GM23338 (cell line): ENCODE measurements around the gene SNX15.
A peak's percentile ranks its signal among the peaks of the same experiment; 100 is the strongest.

ENCODE experiments used
- CREB1 ChIP-seq: fragments of 250-450 bp; sonication (Bioruptor Pico); IDR thresholded peaks from 2 replicates; pipeline ENCODE4 v1.5.0; 2020; ENCODE audit warnings: low read depth, mild to moderate bottlenecking, moderate library complexity
- CTCF ChIP-seq, 2 experiments: fragments of 200-600 bp in 1 of 2; sonication (generic) in 1 of 2; conservative IDR thresholded peaks; 2 replicates each; pipeline versions ENCODE4 v1.5.1 to v1.6.1; 2016 to 2017; ENCODE audit warnings: antibody characterized with exemption in 2 of 2, low read depth in 2 of 2, mild to moderate bottlenecking in 2 of 2, moderate library complexity in 1 of 2
- EZH2 ChIP-seq: fragments of 200-600 bp; sonication (generic); IDR thresholded peaks from one replicate; pipeline ENCODE4 v1.8.0; 2017; ENCODE audit warnings: antibody characterized with exemption, mild to moderate bottlenecking, low read depth; ENCODE audit not compliant: unreplicated experiment
- EZH2phosphoT487 ChIP-seq: fragments of 200-600 bp; sonication (generic); IDR thresholded peaks from one replicate; pipeline ENCODE4 v1.8.1; 2018; ENCODE audit warnings: antibody characterized with exemption; ENCODE audit not compliant: unreplicated experiment
- POLR2AphosphoS5 ChIP-seq: IDR thresholded peaks from 2 replicates; pipeline ENCODE4 v1.6.1; 2016; ENCODE audit warnings: antibody characterized with exemption, low read depth
- REST ChIP-seq: IDR thresholded peaks from one replicate; pipeline ENCODE4 v1.6.1; 2018; ENCODE audit warnings: antibody characterized with exemption; ENCODE audit not compliant: unreplicated experiment
- STAT1 ChIP-seq: IDR thresholded peaks from one replicate; pipeline ENCODE4 v1.6.1; 2016; ENCODE audit warnings: antibody characterized with exemption; ENCODE audit not compliant: unreplicated experiment
- ZNF114 ChIP-seq: fragments of 250-450 bp; sonication (Bioruptor Pico); IDR thresholded peaks from 2 replicates; pipeline ENCODE4 v1.5.0; 2020; ENCODE audit warnings: mild to moderate bottlenecking, moderate library complexity

GRCh38 chr11:65040847-65041622, 13.8 kb downstream of the SNX15 start, which contains the start of gene SAC3D1:
- no peak for TF ChIP-seq CTCF (conservative IDR thresholded peaks at IDR 0.05; ENCODE audit: low read depth in 2 of 2)
- TF ChIP-seq REST, result no peak
- TF ChIP-seq POLR2AphosphoS5, result peak; percentile 68
- TF ChIP-seq EZH2, result no peak
- TF ChIP-seq STAT1, result no peak
- TF ChIP-seq ZNF114 (CRISPR knock-in tag), result no peak
- TF ChIP-seq EZH2phosphoT487, result no peak
- 0 out of 2 replicates have a peak, but pooled peaks have one; percentile 24 for TF ChIP-seq CREB1 (CRISPR knock-in tag)
